Activated CD4-positive, alpha-beta T cell treated with anti-CD3 and anti-CD28 coated beads for 36 hours (primary cell): ENCODE results near the gene NAT16. TPM values are rescaled to one million over a fixed set of nuclear protein-coding genes. Genes with fewer than 3 reads are reported as not detected.

Experiments
- ATAC-seq: fragments of 200-7000 bp; cut with Tn5 transposase; one replicate; pipeline ENCODE4 v1.10.0; 2021; ENCODE audit warnings: mild to moderate bottlenecking, moderate library complexity
- CTCF ChIA-PET: fragments of 350-600 bp; sonication (Branson Sonifier 250); formaldehyde crosslinking; loops from one replicate; lab custom pipeline; 2021; ENCODE audit warnings: antibody characterized with exemption; lab: Charles Lee
- POLR2A ChIA-PET: fragments of 350-600 bp; sonication (Branson Sonifier 250); formaldehyde crosslinking; loops from one replicate; lab custom pipeline; 2021; ENCODE audit warnings: antibody characterized with exemption, inconsistent platforms; lab: Charles Lee
- DNase-seq: peaks from one replicate; pipeline ENCODE4 v3.0.0-alpha.2; 2020
- H3K27ac Mint-ChIP-seq: one replicate; pipeline ENCODE4 v1.8.0; 2021; ENCODE audit warnings: mixed read lengths
- H3K27me3 Mint-ChIP-seq: one replicate; pipeline ENCODE4 v1.8.0; 2021; ENCODE audit warnings: mixed read lengths
- H3K36me3 Mint-ChIP-seq: one replicate; pipeline ENCODE4 v1.8.0; 2021; ENCODE audit warnings: low read depth, mixed read lengths
- H3K4me1 Mint-ChIP-seq: one replicate; pipeline ENCODE4 v1.8.0; 2021; ENCODE audit warnings: mixed read lengths
- H3K4me3 Mint-ChIP-seq: one replicate; pipeline ENCODE4 v1.8.0; 2021; ENCODE audit warnings: mild to moderate bottlenecking, moderate library complexity, mixed read lengths
- H3K9me3 Mint-ChIP-seq: one replicate; pipeline ENCODE4 v1.8.0; 2021; ENCODE audit warnings: low read depth, mixed read lengths
- intact Hi-C, 2 experiments: fragments of 100-400 bp; cut with DNase I in 1 of 2; cut with micrococcal nuclease in 1 of 2; formaldehyde crosslinking; loops; one replicate each; pipeline versions ENCODE4 v1.14.2 to v1.15.1; 2022 to 2024; cut with DNase I, micrococcal nuclease
- total RNA-seq, 2 experiments: library from RNA; stranded (reverse); gene quantifications; one replicate each; pipeline ENCODE4 v1.2.3, GENCODE V29; 2021

NAT16 gene
- total RNA-seq, 2 experiments from 2014 or later = not detected

GRCh38 chr7:101170617-101171441, 9.3 kb downstream of the NAT16 start:
- DNase-seq = peak; percentile 32
- intact Hi-C loops = no loop called here

GRCh38 chr7:101169838-101170551, 10.1 kb downstream of the NAT16 start:
- no peaks in the 10 kb centered on the region for H3K9me3 Mint-ChIP-seq
- POLR2A ChIA-PET = no interaction called here
- intact Hi-C loops = loop anchor here (1.0 to 10.0 kb wide), 4 partner anchors 15 to 645 kb away; partner anchors contain the start of genes AP1S1 (in 2 of the 2), CUX1 (in 1 of the 2) and UFSP1 (in 1 of the 2)

More at GRCh38 chr7:101170617-101171441, 9.3 kb downstream of the NAT16 start:
- no peak overlapping the region for H3K4me3 Mint-ChIP-seq
- peaks cover 81% of the 10 kb centered on the region for H3K27me3 Mint-ChIP-seq
- ChIA-PET CTCF (interaction anchor here (0.6 to 3.4 kb wide), 18 partner anchors 10 to 130 kb away, joined by 3 to 19 read pairs (median 4); partner anchors contain the start of genes PLOD3 and ZNHIT1), POLR2A (interaction anchor here (0.5 kb wide), 1 partner anchor 63 kb away, joined by 4 read pairs; no protein-coding TSS in a partner anchor)
- no peaks in the 10 kb centered on the region for H3K9me3 Mint-ChIP-seq
- peaks cover 73% of the 10 kb centered on the region for H3K4me1 Mint-ChIP-seq
- H3K27ac Mint-ChIP-seq = no peak overlapping the region
- no peaks in the 10 kb centered on the region for H3K36me3 Mint-ChIP-seq
- ATAC-seq = no peak

GRCh38 chr7:101169110-101169837, 10.8 kb downstream of the NAT16 start:
- ATAC-seq (no peak), DNase-seq (peak; percentile 35)
- Mint-ChIP-seq H3K27me3 (peaks cover 76% of the 10 kb centered on the region), H3K4me1 (peaks cover 82% of the 10 kb centered on the region), H3K4me3 (peak overlapping the region; percentile 39), H3K27ac (no peak overlapping the region), H3K9me3 (no peaks in the 10 kb centered on the region), H3K36me3 (no peaks in the 10 kb centered on the region)
- ChIA-PET POLR2A (no interaction called here), CTCF (interaction anchor here (0.6 to 3.4 kb wide), 8 partner anchors 8 to 1877 kb away, joined by 3 to 19 read pairs (median 4); no protein-coding TSS in a partner anchor)
- intact Hi-C loops = loop anchor here (1.0 to 10.0 kb wide), 4 partner anchors 14 to 646 kb away; partner anchors contain the start of genes AP1S1 (in 2 of the 2), CUX1 (in 1 of the 2) and UFSP1 (in 1 of the 2)

More at GRCh38 chr7:101169838-101170551, 10.1 kb downstream of the NAT16 start:
- Mint-ChIP-seq H3K36me3 (no peaks in the 10 kb centered on the region), H3K4me3 (peak overlapping the region; percentile 39), H3K27me3 (peaks cover 78% of the 10 kb centered on the region), H3K27ac (no peak overlapping the region), H3K4me1 (peaks cover 82% of the 10 kb centered on the region)
- peak; percentile 29 for ATAC-seq
- CTCF ChIA-PET = interaction anchor here (0.6 to 3.4 kb wide), 15 partner anchors 9 to 1876 kb away, joined by 3 to 19 read pairs (median 4); partner anchors contain the start of genes PLOD3 and ZNHIT1
- DNase-seq = peak; percentile 90

- Mint-ChIP-seq H3K4me1 (peaks cover 77% of the 10 kb centered on the region), H3K36me3 (no peaks in the 10 kb centered on the region), H3K9me3 (no peaks in the 10 kb centered on the region), H3K4me3 (no peak overlapping the region), H3K27me3 (peaks cover 71% of the 10 kb centered on the region), H3K27ac (no peak overlapping the region)
- no peak for ATAC-seq
- intact Hi-C loops = loop anchor here (1.0 to 10.0 kb wide), 4 partner anchors 14 to 646 kb away; partner anchors contain the start of genes AP1S1 (in 2 of the 2), CUX1 (in 1 of the 2) and UFSP1 (in 1 of the 2)
- POLR2A ChIA-PET = no interaction called here
- DNase-seq = peak; percentile 60
- CTCF ChIA-PET = interaction anchor here (0.6 to 1.4 kb wide), 5 partner anchors 9 to 273 kb away, joined by 3 to 9 read pairs (median 3); no protein-coding TSS in a partner anchor
Observed at GRCh38 chr7:101168412-101169049, 11.6 kb downstream of the NAT16 start.

GRCh38 chr7:101167645-101168411, 12.3 kb downstream of the NAT16 start:
- ChIA-PET CTCF (interaction anchor here (0.7 to 1.4 kb wide), 4 partner anchors 9 to 273 kb away, joined by 3 to 9 read pairs (median 4); no protein-coding TSS in a partner anchor), POLR2A (no interaction called here)
- Mint-ChIP-seq H3K4me3 (no peak overlapping the region), H3K27ac (no peak overlapping the region), H3K36me3 (no peaks in the 10 kb centered on the region), H3K27me3 (peaks cover 67% of the 10 kb centered on the region), H3K9me3 (no peaks in the 10 kb centered on the region), H3K4me1 (peaks cover 73% of the 10 kb centered on the region)
- no peak for ATAC-seq
- no peak for DNase-seq
- intact Hi-C loops = loop anchor here (2.0 to 10.0 kb wide), 3 partner anchors 13 to 647 kb away; partner anchors contain the start of genes AP1S1 (in 2 of the 2), CUX1 (in 1 of the 2) and UFSP1 (in 1 of the 2)

- Mint-ChIP-seq H3K9me3 (no peaks in the 10 kb centered on the region), H3K36me3 (peaks cover 2% of the 10 kb centered on the region), H3K4me3 (peak overlapping the region; percentile 33), H3K27ac (no peak overlapping the region), H3K27me3 (peaks cover 67% of the 10 kb centered on the region), H3K4me1 (peaks cover 74% of the 10 kb centered on the region)
- intact Hi-C loops = loop anchor here in 1 of 2 experiments (5.0 to 10.0 kb wide), 2 partner anchors 280 to 648 kb away; partner anchors contain the start of genes CUX1 and UFSP1
- DNase-seq (no peak), ATAC-seq (no peak)
- POLR2A ChIA-PET = no interaction called here
- CTCF ChIA-PET = no interaction called here
Observed at GRCh38 chr7:101166909-101167644, 13.0 kb downstream of the NAT16 start.

GRCh38 chr7:101166648-101166908, 13.5 kb downstream of the NAT16 start:
- ChIA-PET CTCF (no interaction called here), POLR2A (no interaction called here)
- no peaks in the 10 kb centered on the region for H3K9me3 Mint-ChIP-seq

GRCh38 chr7:101165958-101166647, 14.0 kb downstream of the NAT16 start:
- Mint-ChIP-seq H3K27me3 (peaks cover 60% of the 10 kb centered on the region), H3K4me1 (peaks cover 65% of the 10 kb centered on the region), H3K9me3 (no peaks in the 10 kb centered on the region), H3K36me3 (peaks cover 2% of the 10 kb centered on the region), H3K4me3 (peak overlapping the region; percentile 66), H3K27ac (no peak overlapping the region)
- ATAC-seq = no peak
- DNase-seq = no peak
- ChIA-PET CTCF (interaction anchor here (0.6 to 1.5 kb wide), 8 partner anchors 8 to 1742 kb away, joined by 3 to 8 read pairs (median 4); no protein-coding TSS in a partner anchor), POLR2A (interaction anchor here (1.2 to 1.3 kb wide), 2 partner anchors 8 to 81 kb away, joined by 4 to 5 read pairs; partner anchors contain the start of gene TRIM56)
- intact Hi-C loops = loop anchor here in 1 of 2 experiments (5.0 to 10.0 kb wide), 2 partner anchors 279 to 649 kb away; partner anchors contain the start of genes CUX1 and UFSP1

More at GRCh38 chr7:101166648-101166908, 13.5 kb downstream of the NAT16 start:
- H3K4me3 Mint-ChIP-seq = no peak overlapping the region
- ATAC-seq = no peak
- H3K36me3 Mint-ChIP-seq = peaks cover 2% of the 10 kb centered on the region
- H3K27ac Mint-ChIP-seq = no peak overlapping the region
- no peak for DNase-seq
- peaks cover 63% of the 10 kb centered on the region for H3K27me3 Mint-ChIP-seq
- peaks cover 69% of the 10 kb centered on the region for H3K4me1 Mint-ChIP-seq
- intact Hi-C loops = loop anchor here in 1 of 2 experiments (5.0 to 10.0 kb wide), 2 partner anchors 279 to 648 kb away; partner anchors contain the start of genes CUX1 and UFSP1
